T-helper 1 cell (primary cell): ENCODE measurements around the gene MAP2K2.
"Not testable (repeated sequence)": the region's sequence is repeated elsewhere in the genome, so short reads cannot be mapped to it uniquely, and the experiment has no call there.

ENCODE experiments used
- DNase-seq, 5 donors: peaks; one replicate each; pipeline ENCODE4 v3.0.0-alpha.2; 2012 to 2020

Gene MAP2K2

GRCh38 chr19:4130744-4131438 lies 7.0 kb upstream of the MAP2K2 start:
- DNase-seq: no peak

GRCh38 chr19:4129050-4129449 lies 5.1 kb upstream of the MAP2K2 start:
- DNase-seq: not testable (repeated sequence)

- DNase-seq: not testable (repeated sequence)
Measured at GRCh38 chr19:4127322-4127721, 3.4 kb upstream of the MAP2K2 start.

GRCh38 chr19:4124638-4125037 lies 716 bp upstream of the MAP2K2 start:
- no peak for DNase-seq

GRCh38 chr19:4122480-4122879 lies 1.4 kb downstream of the MAP2K2 start:
- no peak for DNase-seq

- DNase-seq: no peak
Measured at GRCh38 chr19:4121815-4122214, 2.1 kb downstream of the MAP2K2 start.

- DNase-seq: no peak
Measured at GRCh38 chr19:4121273-4121612, 2.7 kb downstream of the MAP2K2 start.

GRCh38 chr19:4120559-4121272 lies 3.2 kb downstream of the MAP2K2 start:
- no peak for DNase-seq

GRCh38 chr19:4119763-4120162 lies 4.2 kb downstream of the MAP2K2 start:
- no peak for DNase-seq

- DNase-seq: no peak
Measured at GRCh38 chr19:4115818-4116385, 8.0 kb downstream of the MAP2K2 start.

GRCh38 chr19:4115050-4115817 lies 8.7 kb downstream of the MAP2K2 start:
- DNase-seq: peak; percentile 30 to 73 (median 53)

GRCh38 chr19:4114181-4114580 lies 9.7 kb downstream of the MAP2K2 start:
- no peak for DNase-seq

GRCh38 chr19:4113398-4114088 lies 10.4 kb downstream of the MAP2K2 start:
- DNase-seq: no peak

GRCh38 chr19:4112367-4112766 lies 11.6 kb downstream of the MAP2K2 start:
- no peak for DNase-seq

GRCh38 chr19:4109626-4109945 lies 14.3 kb downstream of the MAP2K2 start:
- DNase-seq: no peak

GRCh38 chr19:4108767-4109625 lies 14.9 kb downstream of the MAP2K2 start:
- peak; percentile 36 to 59 (median 58) for DNase-seq

GRCh38 chr19:4103080-4103433 lies 20.9 kb downstream of the MAP2K2 start:
- no peak for DNase-seq

GRCh38 chr19:4102339-4103079 lies 21.4 kb downstream of the MAP2K2 start:
- no peak for DNase-seq

- no peak for DNase-seq
Measured at GRCh38 chr19:4101496-4101770, 22.5 kb downstream of the MAP2K2 start.

GRCh38 chr19:4100647-4101495 lies 23.1 kb downstream of the MAP2K2 start:
- no peak for DNase-seq
